Vagina (tissue), 2 donors: ENCODE data around the gene DLG2.

ENCODE experiments used
- CTCF ChIP-seq, 3 experiments: fragments of 450-650 bp in 2 of 3; fragments of 200-600 bp in 1 of 3; sonication (generic) in 1 of 3; IDR thresholded peaks; one replicate each; pipeline ENCODE4 v1.5.1; 2017 to 2019; ENCODE audit warnings: antibody characterized with exemption in 3 of 3, mild to moderate bottlenecking in 2 of 3, moderate library complexity in 2 of 3
- POLR2A ChIP-seq, 2 donors: fragments of 450-650 bp; IDR thresholded peaks; one replicate each; pipeline ENCODE4 v1.6.1; 2017; ENCODE audit warnings: antibody characterized with exemption in 2 of 2, mild to moderate bottlenecking in 2 of 2, moderate library complexity in 2 of 2
- POLR2AphosphoS5 ChIP-seq, 2 donors: sonication (generic); formaldehyde crosslinking; IDR thresholded peaks; one replicate each; pipeline ENCODE4 v1.9.0; 2017; ENCODE audit warnings: antibody characterized with exemption in 2 of 2, mild to moderate bottlenecking in 2 of 2, low read depth in 1 of 2; ENCODE audit not compliant: insufficient read depth in 1 of 2

- TF ChIP-seq POLR2A (IDR thresholded peaks at IDR 0.05) (no peak), CTCF (IDR thresholded peaks at IDR 0.05) (no peak), POLR2AphosphoS5 (IDR thresholded peaks at IDR 0.05; ENCODE audit: insufficient read depth in 1 of 2, low read depth in 1 of 2) (no peak)
Measured at GRCh38 chr11:85096939-85097338, 530.2 kb downstream of the DLG2 start.
